Measurements from ENCODE around the gene PTPRCAP.

Gene PTPRCAP

DNA sequence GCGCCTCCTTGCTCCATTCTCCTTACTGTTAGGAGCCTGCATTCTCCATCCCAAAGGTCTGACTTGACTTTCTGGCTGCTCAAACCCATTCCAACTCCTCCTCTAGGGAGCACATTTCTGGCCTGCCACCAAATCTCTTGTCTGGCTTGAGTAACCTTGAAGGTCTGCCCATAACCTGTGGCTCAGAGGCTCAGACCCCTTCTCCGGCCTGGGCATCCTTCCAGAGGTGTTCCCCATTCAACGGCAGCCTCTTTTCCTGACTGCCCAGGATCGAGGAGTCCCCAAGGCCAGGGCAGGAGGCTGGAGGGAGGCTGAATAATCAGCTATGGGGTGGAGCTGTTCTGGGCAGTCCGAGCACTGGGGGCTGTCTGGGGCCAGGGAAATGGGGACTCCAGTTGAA is 43.5 kb downstream of the PTPRCAP start:
- no peak for DNase-seq

- DNase-seq: no peak
These were observed 44.0 kb downstream of the PTPRCAP start for GRCh38 chr11:67393437-67393836.

- DNase-seq: no peak
These were observed 45.2 kb downstream of the PTPRCAP start for GRCh38 chr11:67392183-67392715.

- peak; percentile 90 to 92 for DNase-seq
These were observed 45.9 kb downstream of the PTPRCAP start, which contains the start of gene RAD9A for GRCh38 chr11:67391304-67392182. Gene RAD9A (plus strand): TSS chr11:67391986. CDS start chr11:67392045, 59 bp downstream.

GRCh38 chr11:67390947-67391303 is 46.6 kb downstream of the PTPRCAP start:
- DNase-seq: no peak

DNA sequence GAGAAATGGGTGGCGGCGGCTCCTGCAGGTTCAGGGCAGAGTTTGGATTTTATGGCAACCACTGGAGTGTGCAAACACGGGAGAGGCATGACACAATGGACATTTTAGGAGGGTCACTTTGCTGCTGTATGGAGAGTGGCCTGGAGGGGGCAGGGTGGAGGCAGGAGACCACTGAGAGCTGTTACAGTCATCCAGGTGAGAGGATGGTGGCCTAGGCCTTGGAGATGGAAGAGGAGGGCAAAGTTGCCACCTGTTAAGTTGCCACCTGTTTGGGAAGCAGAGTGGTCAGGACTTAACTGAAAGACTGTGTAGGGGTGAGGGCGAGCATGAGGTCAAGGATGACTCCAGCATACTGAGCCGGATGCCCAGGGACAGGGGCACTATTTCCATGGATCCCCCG is 48.0 kb downstream of the PTPRCAP start:
- no peak for DNase-seq

DNA sequence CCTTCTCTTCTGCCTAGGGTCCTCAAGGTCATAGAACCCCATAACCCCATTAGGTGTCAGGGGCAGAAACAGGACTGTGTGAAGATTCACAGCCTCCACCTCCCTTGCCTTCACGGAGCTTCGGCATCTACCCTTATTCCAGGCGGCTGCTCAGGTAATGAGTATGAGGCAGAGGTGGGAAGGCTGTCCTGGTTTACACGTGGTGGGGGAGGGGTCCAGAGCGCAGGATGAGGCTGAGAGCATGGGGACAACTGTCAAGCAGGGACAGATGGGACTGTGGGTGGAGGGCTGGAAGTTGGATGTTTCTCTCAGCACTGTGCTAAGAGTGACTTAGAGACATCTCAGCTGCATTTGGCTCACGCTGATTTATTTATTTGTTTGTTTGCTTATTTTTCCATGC is 50.0 kb downstream of the PTPRCAP start:
- no peak for DNase-seq

DNA sequence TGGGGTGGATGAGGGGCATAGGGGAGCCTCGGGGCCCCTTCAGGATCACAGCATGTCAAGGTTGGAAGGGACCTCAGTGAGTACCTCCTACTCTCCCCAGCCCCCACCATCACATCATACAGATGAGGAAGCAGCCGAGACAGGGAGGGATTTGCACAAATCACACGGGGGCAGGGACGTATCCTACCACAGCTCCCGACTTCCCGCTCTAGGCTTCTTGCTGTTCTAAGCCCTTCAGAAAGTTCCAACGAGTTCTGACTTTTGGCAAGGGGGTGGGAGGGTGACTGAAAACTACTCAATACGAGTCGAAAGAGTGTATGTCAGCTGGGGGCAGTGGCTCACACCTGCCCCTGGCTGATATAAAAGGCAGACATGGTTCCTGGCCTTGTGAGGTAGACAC is 50.4 kb downstream of the PTPRCAP start:
- DNase-seq: no peak
